Right ventricle myocardium inferior (tissue), 1 donor: ENCODE data around the gene DCD. TPM values are rescaled to one million over a fixed set of nuclear protein-coding genes. Genes with fewer than 3 reads are reported as not detected.
"Not testable (repeated sequence)": the region's sequence is repeated elsewhere in the genome, so short reads cannot be mapped to it uniquely, and the experiment has no call there.

Experiments
- ATAC-seq: fragments of 200-7000 bp; cut with Tn5 transposase; one replicate; pipeline ENCODE4 v1.9.1; 2020; ENCODE audit warnings: mild to moderate bottlenecking, moderate library complexity
- DNase-seq: peaks from one replicate; pipeline ENCODE4 v3.0.0; 2021; ENCODE audit errors: missing footprints
- intact Hi-C: fragments of 100-400 bp; cut with DNase I; formaldehyde crosslinking; loops from one replicate; pipeline ENCODE4 v1.11.0; 2022
- total RNA-seq: library from RNA; stranded (reverse); fragmentation: NEBNext Ultra II Directional; extraction: Animal tissue kit (Norgen Biotek cat#: 25700); gene quantifications from one replicate; pipeline ENCODE4 v1.2.1, GENCODE V29; 2021
- donor health status: DM: no; HTN: yes; CAD: no; lungs with severe emphysema.

The DCD gene
- total RNA-seq, 1 donor from 2014 or later: not detected

DNA sequence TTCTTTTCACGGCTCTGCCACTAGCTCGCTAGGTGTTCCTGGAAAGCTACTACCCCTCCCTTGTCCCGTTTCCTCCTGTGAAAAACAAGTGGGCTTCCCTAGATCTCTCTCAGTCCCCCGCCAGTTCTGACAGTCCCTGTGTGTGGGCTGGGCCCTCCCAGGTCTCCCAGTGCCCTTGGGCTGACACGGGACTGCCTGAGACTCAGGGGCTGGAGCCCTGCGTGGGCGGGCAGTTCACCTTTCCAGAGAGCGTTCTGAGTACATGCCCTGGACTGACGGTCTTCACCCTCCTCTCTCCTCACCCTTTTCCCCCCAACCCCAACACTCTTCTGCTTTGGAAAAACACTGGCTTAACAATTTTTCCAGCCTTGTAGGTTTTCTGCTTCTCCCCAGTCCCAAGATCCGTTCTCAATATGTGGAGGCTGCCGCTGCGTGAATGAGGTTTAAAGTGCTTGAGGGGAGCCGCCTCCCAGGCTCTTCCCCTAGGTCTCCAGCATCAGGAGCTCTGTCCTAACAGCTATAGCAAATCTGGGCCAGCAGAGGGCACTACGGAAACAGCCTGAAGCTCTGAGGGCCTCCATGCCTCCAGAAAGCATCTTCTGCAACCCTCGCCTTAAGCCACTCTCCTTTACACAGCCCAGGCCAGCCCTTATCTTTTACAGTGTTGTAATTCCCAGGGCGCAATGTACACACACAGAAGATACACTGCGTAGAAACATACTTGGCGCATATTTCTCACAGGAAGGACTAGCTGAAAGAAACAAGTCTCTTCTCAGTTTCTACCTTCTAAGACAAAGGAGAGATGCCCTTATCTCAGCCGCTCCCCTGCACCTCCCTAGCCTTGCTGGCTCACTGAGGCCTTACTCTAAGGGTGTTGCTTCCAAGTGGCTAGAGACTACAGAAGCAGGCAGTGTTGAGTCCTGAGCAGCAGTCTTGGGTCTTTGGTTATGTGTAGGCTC is 10.4 kb upstream of the DCD start:
- intact Hi-C loops: no loop called here
- ATAC-seq (no peak), DNase-seq (no peak)

- intact Hi-C loops: no loop called here
- no peak for DNase-seq
- ATAC-seq: no peak
Observed at GRCh38 chr12:54657105-54657607, 9.0 kb upstream of the DCD start.

GRCh38 chr12:54654926-54655325 is 6.8 kb upstream of the DCD start:
- DNase-seq (no peak), ATAC-seq (no peak)
- intact Hi-C loops: no loop called here

DNA sequence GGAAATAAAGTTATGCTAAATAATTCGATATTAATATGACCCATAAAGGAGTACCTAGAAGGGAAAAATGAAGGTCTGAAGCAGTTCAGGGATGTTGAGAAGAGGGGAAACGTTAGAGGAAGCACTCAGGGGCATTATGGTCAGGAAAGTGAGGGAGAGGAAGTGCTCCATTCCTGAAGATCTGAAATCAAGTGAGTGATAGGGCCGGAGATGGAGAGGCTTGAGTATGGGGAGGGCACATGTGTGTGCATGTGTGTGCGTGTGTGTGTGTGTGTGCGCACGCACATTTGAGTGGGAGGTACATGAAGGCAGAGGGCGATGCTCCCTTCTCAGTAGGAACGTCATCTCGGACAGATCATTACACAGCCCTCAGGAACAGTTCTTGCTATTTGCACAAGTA is 4.9 kb upstream of the DCD start:
- DNase-seq: no peak
- ATAC-seq: no peak
- intact Hi-C loops: no loop called here

DNA sequence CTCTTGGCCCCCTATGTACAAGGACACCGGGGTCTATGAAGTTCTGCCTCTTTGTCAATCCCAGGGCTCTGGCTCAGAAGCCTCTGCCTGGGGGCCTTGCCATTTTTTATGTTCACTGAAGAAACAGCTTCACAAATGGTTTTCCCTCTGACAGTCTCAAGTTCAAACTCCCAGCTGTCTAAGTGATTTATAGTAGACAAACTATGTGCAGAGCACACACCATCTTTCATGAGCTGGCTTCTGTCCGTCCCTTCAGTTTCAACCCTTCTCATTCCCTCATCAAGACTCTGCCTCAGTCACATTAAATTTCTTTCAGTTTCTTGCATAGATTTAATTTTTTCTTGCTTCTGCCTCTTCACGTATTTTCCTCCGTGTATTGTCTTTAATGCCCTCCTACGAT is 2.7 kb upstream of the DCD start:
- ATAC-seq (no peak), DNase-seq (no peak)
- intact Hi-C loops: no loop called here

GRCh38 chr12:54650409-54650808 is 2.2 kb upstream of the DCD start:
- no peak for ATAC-seq
- DNase-seq: no peak
- intact Hi-C loops: no loop called here

DNA sequence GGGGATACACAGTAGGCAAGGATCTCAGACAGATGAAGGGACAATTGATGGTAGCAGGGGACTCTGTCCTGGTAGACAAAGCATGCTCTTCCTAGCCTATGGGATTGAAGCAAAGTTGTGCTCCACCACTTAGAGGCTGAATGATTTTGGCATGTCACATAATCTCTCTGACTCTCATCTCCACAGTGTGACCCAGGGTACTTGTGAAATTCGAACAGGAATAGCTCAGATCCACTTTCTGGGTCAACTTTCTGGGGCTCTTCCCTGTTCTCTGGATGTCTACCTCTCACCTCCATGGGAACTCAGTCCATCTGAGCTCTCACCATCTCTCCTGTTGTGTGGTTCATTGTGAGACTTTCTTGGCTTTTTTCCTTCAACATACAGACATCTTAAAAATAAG is 1.7 kb upstream of the DCD start:
- no peak for ATAC-seq
- DNase-seq: no peak
- intact Hi-C loops: no loop called here

- ATAC-seq (no peak), DNase-seq (no peak)
- intact Hi-C loops: no loop called here
Observed at GRCh38 chr12:54641554-54641953, 6.6 kb downstream of the DCD start.

GRCh38 chr12:54641089-54641488 is 7.1 kb downstream of the DCD start:
- no peak for DNase-seq
- intact Hi-C loops: no loop called here
- ATAC-seq: no peak

DNA sequence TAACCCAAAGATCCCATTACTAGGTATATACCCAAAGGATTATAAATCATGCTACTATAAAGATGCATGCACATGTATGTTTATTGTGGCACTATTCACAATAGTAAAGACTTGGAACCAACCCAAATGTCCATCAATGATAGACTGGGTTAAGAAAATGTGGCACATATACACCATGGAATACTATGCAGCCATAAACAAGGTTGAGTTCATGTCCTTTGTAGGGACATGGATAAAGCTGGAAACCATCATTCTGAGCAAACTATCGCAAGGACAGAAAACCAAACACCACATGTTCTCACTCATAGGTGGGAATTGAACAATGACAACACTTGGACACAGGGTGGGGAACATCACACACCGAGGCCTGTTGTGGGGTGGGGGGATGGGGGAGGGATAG is 9.1 kb downstream of the DCD start:
- ATAC-seq, intact Hi-C loops, DNase-seq: not testable (repeated sequence)

DNA sequence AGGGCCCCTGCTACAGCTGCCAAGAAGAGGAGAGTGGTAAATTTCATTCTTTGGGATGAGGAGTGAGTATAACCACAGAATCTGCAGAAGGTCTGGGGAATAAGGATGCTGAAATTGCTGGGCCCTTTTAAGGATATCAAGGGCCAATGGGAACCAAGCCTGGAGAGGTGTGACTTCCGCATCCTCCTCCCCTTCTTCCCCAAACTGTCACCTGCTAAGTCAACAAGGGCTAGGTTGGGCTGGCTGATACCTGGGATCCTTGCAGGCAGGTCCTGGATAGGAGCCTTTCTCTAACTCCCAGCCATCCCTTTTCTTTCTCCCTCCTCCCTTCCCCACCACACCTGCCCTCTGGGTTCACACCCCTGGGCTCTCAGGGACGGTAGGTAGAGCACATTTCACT is 13.4 kb downstream of the DCD start, which contains the start of gene LACRT:
Gene LACRT, minus strand, starts transcription at position 101 of the 400 bp plus-strand sequence. Its CDS starts 54 bp downstream, at position 47.
- intact Hi-C loops: no loop called here

GRCh38 chr12:54631988-54632728 is 16.0 kb downstream of the DCD start:
- no peak for ATAC-seq
- intact Hi-C loops: no loop called here
- DNase-seq: no peak

More for the DNA sequence above, 13.4 kb downstream of the DCD start, which contains the start of gene LACRT:
- ATAC-seq: no peak
- no peak for DNase-seq

GRCh38 chr12:54631551-54631950 is 16.6 kb downstream of the DCD start:
- intact Hi-C loops: no loop called here
- ATAC-seq (no peak), DNase-seq (no peak)

DNA sequence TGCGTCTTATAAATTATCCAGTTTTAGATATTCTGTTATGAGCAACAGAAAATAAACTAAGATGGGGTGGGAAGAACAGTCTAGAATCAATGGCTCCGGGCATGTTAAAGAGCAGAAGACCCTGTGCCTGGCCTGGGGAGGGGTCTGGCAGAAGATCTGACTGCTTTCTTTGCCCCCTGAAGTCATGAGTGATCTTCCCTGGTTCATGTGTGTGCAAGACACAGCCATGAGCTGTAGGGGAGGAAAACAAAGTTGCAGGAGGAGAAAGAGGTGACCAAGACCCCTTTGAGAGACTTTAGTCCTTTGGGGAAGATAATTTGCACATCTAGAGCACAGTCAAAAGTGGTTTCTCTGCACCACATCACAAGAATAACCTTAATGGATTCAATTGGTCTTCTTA is 18.2 kb downstream of the DCD start:
- DNase-seq (no peak), ATAC-seq (no peak)
- intact Hi-C loops: no loop called here

- DNase-seq: no peak
- ATAC-seq: no peak
- intact Hi-C loops: no loop called here
Observed at GRCh38 chr12:54628186-54628846, 19.8 kb downstream of the DCD start.

- intact Hi-C loops: no loop called here
- no peak for DNase-seq
- no peak for ATAC-seq
Observed at GRCh38 chr12:54627304-54627703, 20.9 kb downstream of the DCD start.

- ATAC-seq: no peak
- intact Hi-C loops: no loop called here
Observed at GRCh38 chr12:54625598-54625997, 22.6 kb downstream of the DCD start.

DNA sequence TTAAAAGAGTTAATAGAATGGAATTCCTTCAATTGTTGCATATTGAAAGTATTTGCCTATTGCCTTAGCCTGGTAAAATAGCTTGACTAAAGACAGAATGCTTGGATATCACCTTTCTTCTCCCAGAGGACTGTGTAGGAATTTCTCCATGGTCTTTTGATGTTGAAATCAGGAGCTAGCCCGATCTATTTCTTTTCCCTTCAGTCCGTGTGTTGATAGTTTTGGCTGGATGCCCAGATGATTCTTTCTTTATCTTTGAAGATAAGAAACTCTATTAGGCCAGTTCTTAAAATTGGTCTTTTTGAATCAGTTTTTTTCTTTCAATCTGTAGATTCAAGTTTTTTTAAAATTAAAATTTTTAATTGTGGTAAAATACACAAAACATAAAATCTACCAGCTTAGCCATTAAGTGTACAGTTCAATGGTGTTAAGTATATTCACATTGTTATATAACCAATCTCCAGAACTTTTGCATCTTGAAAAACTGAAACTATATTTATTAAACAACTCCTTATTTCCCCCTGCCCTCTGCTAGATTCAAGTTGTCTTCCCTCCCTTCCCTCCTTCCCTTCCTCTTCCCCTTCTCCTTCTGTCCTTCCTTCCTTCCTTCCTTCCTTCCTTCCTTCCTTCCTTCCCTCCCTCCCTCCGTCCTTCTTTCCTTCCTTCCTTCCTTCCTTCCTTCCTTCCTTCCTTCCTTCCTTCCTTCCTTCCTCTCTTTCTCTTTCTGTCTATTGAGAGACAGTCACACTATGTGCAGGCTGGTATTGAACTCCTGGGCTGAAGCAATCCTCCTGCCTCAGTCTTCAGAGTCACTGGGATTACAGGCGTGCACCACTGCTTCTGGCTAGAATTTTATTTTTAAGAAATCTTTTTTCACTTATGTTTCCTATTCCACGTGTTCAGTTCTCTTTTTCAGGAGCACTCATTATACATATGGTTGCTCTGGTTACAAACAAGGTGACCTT is 23.6 kb downstream of the DCD start:
- no peak for ATAC-seq
- no peak for DNase-seq
- intact Hi-C loops: no loop called here

More at GRCh38 chr12:54625598-54625997, 22.6 kb downstream of the DCD start:
- DNase-seq: no peak
